Stomach (tissue), 4 donors: ENCODE measurements around the gene AGBL2.

Experiments used
- CTCF ChIP-seq, 7 experiments: fragments of 450-650 bp in 4 of 7; fragments of 200-600 bp in 3 of 7; sonication (generic) in 3 of 7; IDR thresholded peaks; one replicate each; pipeline ENCODE4 v1.5.1; 2016 to 2019; ENCODE audit warnings: antibody characterized with exemption in 7 of 7, control low read depth in 2 of 7, mild to moderate bottlenecking in 1 of 7
- POLR2A ChIP-seq, 4 donors: fragments of 450-650 bp; IDR thresholded peaks; one replicate each; pipeline ENCODE4 v1.6.1; 2016; ENCODE audit warnings: antibody characterized with exemption in 4 of 4, control low read depth in 2 of 4, mild to moderate bottlenecking in 1 of 4, moderate library complexity in 1 of 4
- POLR2AphosphoS5 ChIP-seq, 3 donors: sonication (generic); formaldehyde crosslinking; IDR thresholded peaks; one replicate each; pipeline ENCODE4 v1.6.1; 2016; ENCODE audit warnings: antibody characterized with exemption in 3 of 3

DNA sequence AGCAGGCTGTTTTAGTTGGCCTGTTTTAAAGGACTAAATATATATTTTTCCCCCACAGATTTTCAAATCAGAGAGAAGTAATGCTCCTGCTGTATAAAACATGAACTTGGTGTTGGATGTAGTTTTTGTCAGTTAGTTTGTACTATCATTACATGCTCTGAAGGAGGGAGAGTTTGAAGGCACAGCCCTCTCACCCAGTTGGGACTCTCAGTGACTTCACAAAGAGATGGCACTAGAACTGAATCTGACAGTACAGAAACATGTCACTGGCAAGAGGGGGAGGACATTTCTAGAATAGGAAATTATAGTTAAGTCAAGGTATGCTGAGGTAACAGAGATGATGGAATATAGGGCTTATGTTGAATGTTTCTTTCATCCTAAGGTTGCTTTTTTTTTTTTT lies 99.9 kb downstream of the AGBL2 start:
- TF ChIP-seq CTCF (IDR thresholded peaks at IDR 0.05) (no peak), POLR2A (IDR thresholded peaks at IDR 0.05) (no peak), POLR2AphosphoS5 (IDR thresholded peaks at IDR 0.05) (no peak)
